Neuronal stem cell (in vitro differentiated cells): ENCODE measurements around the gene HEMK1.
A peak's percentile ranks its signal among the peaks of the same experiment; 100 is the strongest.

Source experiments
- DNase-seq: peaks from one replicate; pipeline ENCODE4 v3.0.0-alpha.2; 2013; ENCODE audit warnings: low spot score
- H2AFZ ChIP-seq: one replicate; pipeline ENCODE4 v1.6.1; 2013; ENCODE audit warnings: mild to moderate bottlenecking, low read length, inconsistent platforms
- H2AK5ac ChIP-seq: 2 replicates; pipeline ENCODE4 v1.6.1; 2013; ENCODE audit warnings: low read depth, mild to moderate bottlenecking, inconsistent platforms, low read length, moderate library complexity, mixed read lengths
- H2BK120ac ChIP-seq: 2 replicates; pipeline ENCODE4 v1.6.1; 2013; ENCODE audit warnings: low read depth, mild to moderate bottlenecking, inconsistent platforms, low read length, moderate library complexity, mixed read lengths
- H2BK12ac ChIP-seq: one replicate; pipeline ENCODE4 v1.6.1; 2013; ENCODE audit warnings: low read length, inconsistent platforms
- H2BK15ac ChIP-seq: 2 replicates; pipeline ENCODE4 v1.6.1; 2013; ENCODE audit warnings: mild to moderate bottlenecking, low read length, inconsistent platforms, mixed read lengths
- H2BK5ac ChIP-seq: one replicate; pipeline ENCODE4 v1.6.1; 2013; ENCODE audit warnings: inconsistent platforms, mild to moderate bottlenecking, low read length, moderate library complexity
- H3K14ac ChIP-seq: one replicate; pipeline ENCODE4 v1.6.1; 2013; ENCODE audit warnings: low read length, inconsistent platforms
- H3K18ac ChIP-seq: 2 replicates; pipeline ENCODE4 v1.6.1; 2013; ENCODE audit warnings: low read length, inconsistent platforms
- H3K23ac ChIP-seq: 2 replicates; pipeline ENCODE4 v1.6.1; 2013; ENCODE audit warnings: low read depth, mild to moderate bottlenecking, mixed read lengths, low read length, inconsistent platforms; ENCODE audit not compliant: poor library complexity
- H3K27ac ChIP-seq: replicated peaks from 3 replicates; pipeline ENCODE4 v1.5.1; 2013; ENCODE audit warnings: low read length, inconsistent platforms
- H3K27me3 ChIP-seq, 3 experiments: 2 replicates each; pipeline ENCODE4 v1.6.1; 2013; ENCODE audit warnings: low read length in 3 of 3, mild to moderate bottlenecking in 2 of 3, inconsistent platforms in 1 of 3, low read depth in 1 of 3, mixed read lengths in 1 of 3, moderate library complexity in 1 of 3; ENCODE audit not compliant: control insufficient read depth in 3 of 3, insufficient read depth in 3 of 3
- H3K36me3 ChIP-seq, 2 donors: replicated peaks in 1 of 2; 2 replicates each; pipeline ENCODE4 v1.6.1; 2013; ENCODE audit warnings: low read length in 2 of 2; ENCODE audit not compliant: control insufficient read depth in 2 of 2, insufficient read depth in 2 of 2
- H3K4ac ChIP-seq: 2 replicates; pipeline ENCODE4 v1.6.1; 2013; ENCODE audit warnings: inconsistent platforms, mild to moderate bottlenecking, low read length, moderate library complexity
- H3K4me1 ChIP-seq, 2 donors: 1 replicate in 1 of 2; 2 replicates in 1 of 2; pipeline ENCODE4 v1.6.1; 2013; ENCODE audit warnings: low read length in 2 of 2, low read depth in 1 of 2; ENCODE audit not compliant: control insufficient read depth in 2 of 2, insufficient read depth in 1 of 2
- H3K4me2 ChIP-seq: one replicate; pipeline ENCODE4 v1.6.1; 2013; ENCODE audit warnings: mild to moderate bottlenecking, low read length, inconsistent platforms; ENCODE audit not compliant: insufficient read depth, poor library complexity, severe bottlenecking
- H3K4me3 ChIP-seq, 2 donors: 2 replicates each; pipeline ENCODE4 v1.5.1; 2013; ENCODE audit warnings: low read length in 2 of 2, mild to moderate bottlenecking in 2 of 2, inconsistent platforms in 1 of 2, moderate library complexity in 1 of 2
- H3K79me1 ChIP-seq: one replicate; pipeline ENCODE4 v1.6.1; 2013; ENCODE audit warnings: low read depth, mild to moderate bottlenecking, inconsistent platforms, low read length, moderate library complexity
- H3K9ac ChIP-seq: one replicate; pipeline ENCODE4 v1.6.1; 2013; ENCODE audit warnings: mild to moderate bottlenecking, low read depth, low read length, inconsistent platforms; ENCODE audit not compliant: poor library complexity
- H3K9me3 ChIP-seq, 2 donors: replicated peaks in 1 of 2; 2 replicates each; pipeline versions ENCODE3 to v1.6.1; 2013; ENCODE audit warnings: low read length in 2 of 2, mild to moderate bottlenecking in 2 of 2, inconsistent platforms in 1 of 2, low read depth in 1 of 2, mixed read lengths in 1 of 2, moderate library complexity in 1 of 2; ENCODE audit not compliant: control insufficient read depth in 2 of 2, insufficient read depth in 1 of 2
- H4K8ac ChIP-seq: one replicate; pipeline ENCODE4 v1.6.1; 2013; ENCODE audit warnings: low read depth, mild to moderate bottlenecking, inconsistent platforms, low read length, moderate library complexity
- H4K91ac ChIP-seq: one replicate; pipeline ENCODE4 v1.6.1; 2013; ENCODE audit warnings: low read length, low read depth, mild to moderate bottlenecking, inconsistent platforms; ENCODE audit not compliant: poor library complexity
- WGBS, 2 donors: extraction: QIAGEN DNeasy Blood & Tissue Kit; methylation state at CpG; one replicate each; pipeline ENCODE4 v1.1.7; 2013; ENCODE audit warnings: missing lambda C conversion rate in 2 of 2, mixed read lengths in 1 of 2; ENCODE audit not compliant: insufficient read length in 2 of 2, insufficient replicate concordance in 1 of 2; ENCODE audit errors: extremely low coverage in 2 of 2; 5-methylcytosine and 5-hydroxymethylcytosine counted together

The HEMK1 gene

GRCh38 chr3:50607271-50608091 lies 38.2 kb downstream of the HEMK1 start:
- Histone ChIP-seq H3K4me3 (no peak overlapping the region), H3K18ac (no peak overlapping the region), H3K79me1 (no peaks in the 10 kb centered on the region), H3K9ac (peak overlapping the region; percentile 47), H3K14ac (no peak overlapping the region), H3K4ac (no peak overlapping the region), H3K4me2 (no peak overlapping the region), H3K23ac (peak overlapping the region; percentile 26), H3K27ac (no peak overlapping the region), H2BK5ac (no peak overlapping the region), H3K9me3 (no peaks in the 10 kb centered on the region), H3K36me3 (peaks cover 2 to 46% of the 10 kb centered on the region in 2 donors), H4K8ac (no peak overlapping the region), H3K4me1 (peaks cover 8 to 10% of the 10 kb centered on the region in 2 donors), H4K91ac (no peak overlapping the region), H3K27me3 (peaks cover 0 to 10% (median 0%) of the 10 kb centered on the region in 3 experiments), H2BK12ac (no peak overlapping the region), H2AFZ (no peak overlapping the region), H2BK120ac (peak overlapping the region; percentile 13), H2BK15ac (no peak overlapping the region), H2AK5ac (no peak overlapping the region)
- no peak for DNase-seq
- no CpG with 5 or more reads among the region's 29 CpGs for WGBS, 2 donors

DNA sequence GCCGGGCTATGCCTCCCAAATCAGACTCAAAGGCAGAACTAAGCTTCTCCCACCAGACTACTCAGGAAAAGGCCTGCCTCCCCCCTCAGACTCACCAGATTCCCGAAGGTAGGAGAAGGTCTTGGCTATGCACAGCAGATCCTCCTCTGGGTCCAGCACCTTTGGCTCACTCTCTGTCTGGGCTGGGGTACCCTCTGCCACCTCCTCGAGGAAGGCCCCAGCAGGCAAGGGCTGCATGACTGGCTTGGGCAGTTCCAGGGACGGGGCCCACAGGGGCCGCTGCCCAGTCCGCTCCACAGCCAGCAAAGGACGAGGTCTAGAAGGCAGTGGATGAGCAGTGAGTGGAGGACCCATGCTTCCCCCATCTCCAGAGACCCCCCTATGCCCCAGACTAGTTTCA lies 39.0 kb downstream of the HEMK1 start:
- Histone ChIP-seq H4K91ac (no peak overlapping the region), H3K4ac (no peak overlapping the region), H3K9me3 (no peaks in the 10 kb centered on the region), H4K8ac (no peak overlapping the region), H2BK120ac (no peak overlapping the region), H3K23ac (no peak overlapping the region), H3K4me3 (no peak overlapping the region), H3K27me3 (peaks cover 0 to 18% (median 0%) of the 10 kb centered on the region in 3 experiments), H3K36me3 (peaks cover 2 to 46% of the 10 kb centered on the region in 2 donors), H2BK12ac (no peak overlapping the region), H3K27ac (no peak overlapping the region), H3K9ac (no peak overlapping the region), H3K4me1 (peaks cover 8 to 14% of the 10 kb centered on the region in 2 donors), H3K79me1 (no peaks in the 10 kb centered on the region), H2BK5ac (no peak overlapping the region), H2BK15ac (no peak overlapping the region), H2AFZ (no peak overlapping the region), H3K4me2 (no peak overlapping the region), H2AK5ac (no peak overlapping the region), H3K18ac (no peak overlapping the region), H3K14ac (no peak overlapping the region)
- no peak for DNase-seq
- no CpG with 5 or more reads among the region's 7 CpGs for WGBS, 2 donors

DNA sequence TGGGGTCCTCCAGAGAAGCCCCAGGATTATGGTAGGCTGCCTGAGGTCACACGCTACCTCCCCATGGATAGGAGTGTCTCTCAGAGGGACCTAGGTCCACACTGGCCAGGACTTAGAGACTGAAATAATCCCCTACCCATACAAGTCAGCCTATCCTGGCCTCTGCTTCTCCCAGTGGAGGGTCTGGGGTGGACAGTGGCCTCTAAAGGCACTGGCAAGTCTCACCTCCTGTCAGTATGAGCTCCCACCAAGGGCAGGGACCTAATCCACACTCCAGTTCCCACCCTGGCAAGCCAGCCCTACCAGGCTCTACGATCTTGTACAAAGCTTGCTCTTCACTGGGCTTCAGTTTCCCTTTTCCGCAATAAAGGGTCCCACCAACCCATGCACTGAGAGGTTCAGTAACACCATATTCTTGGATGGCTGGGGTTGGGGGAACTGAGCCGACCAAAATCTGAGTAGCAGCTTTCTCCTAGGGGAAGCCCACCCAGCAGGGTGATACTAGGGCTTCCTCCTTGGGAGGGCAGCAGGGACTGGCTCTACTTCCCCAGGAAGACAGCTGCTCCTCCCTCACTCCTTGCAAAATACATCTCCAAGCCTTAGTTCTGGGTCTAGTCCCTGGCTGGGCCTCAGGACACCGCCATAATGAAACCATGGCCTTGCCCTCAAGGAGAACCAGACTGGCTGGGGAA lies 39.9 kb downstream of the HEMK1 start:
- Histone ChIP-seq H3K4me1 (peaks cover 8 to 14% of the 10 kb centered on the region in 2 donors), H4K91ac (no peak overlapping the region), H2BK120ac (no peak overlapping the region), H3K9me3 (no peaks in the 10 kb centered on the region), H3K27ac (no peak overlapping the region), H3K4ac (no peak overlapping the region), H3K27me3 (peaks cover 0 to 23% (median 0%) of the 10 kb centered on the region in 3 experiments), H3K18ac (no peak overlapping the region), H3K79me1 (no peaks in the 10 kb centered on the region), H2BK12ac (no peak overlapping the region), H3K4me3 (no peak overlapping the region), H3K14ac (no peak overlapping the region), H3K9ac (no peak overlapping the region), H2BK15ac (peak overlapping the region; percentile 15), H2AK5ac (peak overlapping the region; percentile 67), H3K4me2 (no peak overlapping the region), H2AFZ (no peak overlapping the region), H3K36me3 (peaks cover 2 to 46% of the 10 kb centered on the region in 2 donors), H4K8ac (no peak overlapping the region), H2BK5ac (no peak overlapping the region), H3K23ac (no peak overlapping the region)
- no peak for DNase-seq
- WGBS, 2 donors, result no CpG with 5 or more reads among the region's 5 CpGs

GRCh38 chr3:50609763-50610085 lies 40.4 kb downstream of the HEMK1 start:
- no peak for DNase-seq
- Histone ChIP-seq H3K27me3 (peaks cover 0 to 23% (median 0%) of the 10 kb centered on the region in 3 experiments), H4K8ac (no peak overlapping the region), H3K4ac (no peak overlapping the region), H2AK5ac (peak overlapping the region; percentile 67), H3K4me1 (peaks cover 8 to 14% of the 10 kb centered on the region in 2 donors), H3K23ac (no peak overlapping the region), H3K27ac (no peak overlapping the region), H2BK5ac (no peak overlapping the region), H4K91ac (no peak overlapping the region), H3K9me3 (no peaks in the 10 kb centered on the region), H2BK120ac (no peak overlapping the region), H3K18ac (no peak overlapping the region), H3K79me1 (no peaks in the 10 kb centered on the region), H3K4me3 (no peak overlapping the region), H3K14ac (no peak overlapping the region), H2BK12ac (no peak overlapping the region), H3K4me2 (no peak overlapping the region), H2AFZ (no peak overlapping the region), H3K9ac (no peak overlapping the region), H2BK15ac (peak overlapping the region; percentile 15), H3K36me3 (peaks cover 2 to 42% of the 10 kb centered on the region in 2 donors)
- no CpG with 5 or more reads among the region's 3 CpGs for WGBS, 2 donors
